Sigmoid colon (tissue), 3 donors: ENCODE data around the gene MYLK.

Experiments used
- POLR2A ChIP-seq, 2 donors: fragments of 450-650 bp; IDR thresholded peaks; one replicate each; pipeline ENCODE4 v1.6.1; 2016; ENCODE audit warnings: antibody characterized with exemption in 2 of 2, mild to moderate bottlenecking in 2 of 2, moderate library complexity in 2 of 2
- TF ChIP-seq, protein P1 (sequence below), 4 experiments: fragments of 450-650 bp in 3 of 4; fragments of 200-600 bp in 1 of 4; IDR thresholded peaks; one replicate each; pipeline ENCODE4 v1.5.1; 2016 to 2019; ENCODE audit warnings: antibody characterized with exemption in 4 of 4, mild to moderate bottlenecking in 3 of 4, moderate library complexity in 2 of 4

- TF ChIP-seq, protein P1, sequence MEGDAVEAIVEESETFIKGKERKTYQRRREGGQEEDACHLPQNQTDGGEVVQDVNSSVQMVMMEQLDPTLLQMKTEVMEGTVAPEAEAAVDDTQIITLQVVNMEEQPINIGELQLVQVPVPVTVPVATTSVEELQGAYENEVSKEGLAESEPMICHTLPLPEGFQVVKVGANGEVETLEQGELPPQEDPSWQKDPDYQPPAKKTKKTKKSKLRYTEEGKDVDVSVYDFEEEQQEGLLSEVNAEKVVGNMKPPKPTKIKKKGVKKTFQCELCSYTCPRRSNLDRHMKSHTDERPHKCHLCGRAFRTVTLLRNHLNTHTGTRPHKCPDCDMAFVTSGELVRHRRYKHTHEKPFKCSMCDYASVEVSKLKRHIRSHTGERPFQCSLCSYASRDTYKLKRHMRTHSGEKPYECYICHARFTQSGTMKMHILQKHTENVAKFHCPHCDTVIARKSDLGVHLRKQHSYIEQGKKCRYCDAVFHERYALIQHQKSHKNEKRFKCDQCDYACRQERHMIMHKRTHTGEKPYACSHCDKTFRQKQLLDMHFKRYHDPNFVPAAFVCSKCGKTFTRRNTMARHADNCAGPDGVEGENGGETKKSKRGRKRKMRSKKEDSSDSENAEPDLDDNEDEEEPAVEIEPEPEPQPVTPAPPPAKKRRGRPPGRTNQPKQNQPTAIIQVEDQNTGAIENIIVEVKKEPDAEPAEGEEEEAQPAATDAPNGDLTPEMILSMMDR (IDR thresholded peaks at IDR 0.05) = no peak
- no peak for TF ChIP-seq POLR2A (IDR thresholded peaks at IDR 0.05)
These were observed 79.5 kb downstream of the MYLK start for GRCh38 chr3:123804676-123805075.
